ENCODE data around the gene DLX4. TPM values are rescaled to one million over a fixed set of nuclear protein-coding genes. Genes with fewer than 3 reads are reported as not detected.

The DLX4 gene
- total and polyA plus RNA-seq, 7 donors, result 0.34 TPM; not detected in 6

GRCh38 chr17:50020841-50021599 lies 52.0 kb downstream of the DLX4 start:
- intact Hi-C loops (cut with DNase I), result loop anchor here (10.0 kb wide), 1 partner anchor 284 kb away; no protein-coding TSS in a partner anchor
- no peak for DNase-seq
- Histone ChIP-seq H3K9me3 (no peaks in the 10 kb centered on the region), H3K36me3 (no peaks in the 10 kb centered on the region), H3K4me1 (no peaks in the 10 kb centered on the region), H3K27me3 (no peaks in the 10 kb centered on the region), H3K27ac (no peak overlapping the region), H3K4me3 (no peak overlapping the region)
- 60 to 68% methylated on average over 13 of the region's 13 CpGs for WGBS, 2 donors
- no peak for TF ChIP-seq EP300 (IDR thresholded peaks at IDR 0.05)
- TF ChIP-seq CTCF (IDR thresholded peaks at IDR 0.05), result no peak
- TF ChIP-seq POLR2A (IDR thresholded peaks at IDR 0.05), result no peak
- no peak for TF ChIP-seq POLR2AphosphoS5 (IDR thresholded peaks at IDR 0.05)

- DNase-seq, result no peak
- Histone ChIP-seq H3K4me1 (peaks cover 0 to 5% (median 1%) of the 10 kb centered on the region in 4 donors), H3K27ac (no peak overlapping the region), H3K9me3 (no peaks in the 10 kb centered on the region), H3K4me3 (no peak overlapping the region), H3K36me3 (no peaks in the 10 kb centered on the region), H3K27me3 (no peaks in the 10 kb centered on the region)
- intact Hi-C loops (cut with DNase I), result loop anchor here (10.0 kb wide), 1 partner anchor 283 kb away; no protein-coding TSS in a partner anchor
- 95% methylated on average over 6 of the region's 6 CpGs for WGBS, 2 donors
- no peak for TF ChIP-seq EP300 (IDR thresholded peaks at IDR 0.05)
- TF ChIP-seq CTCF (IDR thresholded peaks at IDR 0.05), result no peak
- TF ChIP-seq POLR2A (IDR thresholded peaks at IDR 0.05), result no peak
- no peak for TF ChIP-seq POLR2AphosphoS5 (IDR thresholded peaks at IDR 0.05)
These were observed 52.8 kb downstream of the DLX4 start for GRCh38 chr17:50021681-50022370.

GRCh38 chr17:50022463-50023130 lies 53.6 kb downstream of the DLX4 start:
- 58 to 65% methylated on average over 6 of the region's 6 CpGs for WGBS, 2 donors
- H3K27ac ChIP-seq, result no peak overlapping the region
- peaks cover 0 to 12% (median 9%) of the 10 kb centered on the region in 4 donors for H3K4me1 ChIP-seq
- no peak for TF ChIP-seq CTCF (IDR thresholded peaks at IDR 0.05)
- TF ChIP-seq EP300 (IDR thresholded peaks at IDR 0.05), result no peak
- no peak for TF ChIP-seq POLR2A (IDR thresholded peaks at IDR 0.05)
- no peak for TF ChIP-seq POLR2AphosphoS5 (IDR thresholded peaks at IDR 0.05)
- H3K27me3 ChIP-seq, result no peaks in the 10 kb centered on the region
- no peak overlapping the region for H3K4me3 ChIP-seq
- H3K36me3 ChIP-seq, result no peaks in the 10 kb centered on the region
- intact Hi-C loops (cut with DNase I), result loop anchor here (10.0 kb wide), 1 partner anchor 282 kb away; no protein-coding TSS in a partner anchor
- H3K9me3 ChIP-seq, result no peaks in the 10 kb centered on the region
- DNase-seq, result no peak

GRCh38 chr17:50023520-50023919 lies 54.5 kb downstream of the DLX4 start:
- 68 to 70% methylated on average over 8 of the region's 8 CpGs for WGBS, 2 donors
- Histone ChIP-seq H3K4me3 (no peak overlapping the region), H3K4me1 (peaks cover 0 to 21% (median 18%) of the 10 kb centered on the region in 4 donors), H3K27ac (no peak overlapping the region), H3K27me3 (no peaks in the 10 kb centered on the region), H3K36me3 (no peaks in the 10 kb centered on the region), H3K9me3 (no peaks in the 10 kb centered on the region)
- DNase-seq, result no peak
- intact Hi-C loops (cut with DNase I), result loop anchor here (10.0 kb wide), 1 partner anchor 281 kb away; no protein-coding TSS in a partner anchor
- peak in 2 of 4 donors; percentile 5 to 29 for TF ChIP-seq POLR2AphosphoS5 (IDR thresholded peaks at IDR 0.05)
- TF ChIP-seq EP300 (IDR thresholded peaks at IDR 0.05), result no peak
- TF ChIP-seq POLR2A (IDR thresholded peaks at IDR 0.05), result no peak
- TF ChIP-seq CTCF (IDR thresholded peaks at IDR 0.05), result no peak

Small RNAs within 50 kb of the gene (small RNA-seq; reads per million reads assigned to genes)
- gene RNU6-1313P, result 0 reads per million in 3 donors

Other genes starting within 250 kb of the DLX4 start
- 10 to 100 TPM; 11.1 to 34.6 (median 27.4) TPM for gene FAM117A, start 205.1 kb upstream of the DLX4 start, total RNA-seq
- gene FAM117A, start 205.1 kb upstream of the DLX4 start, polyA plus RNA-seq, result 10 to 100 TPM in 1 of 3 donors, 1 to 10 TPM in 2; 3.5 to 15.6 (median 9.6) TPM
- gene KAT7, start 180.5 kb upstream of the DLX4 start, total RNA-seq, result 10 to 100 TPM; 23.8 to 34.9 (median 32.0) TPM
- 10 to 100 TPM in 1 of 3 donors, 1 to 10 TPM in 2; 6.2 to 14.3 (median 9.0) TPM for gene KAT7, start 180.5 kb upstream of the DLX4 start, polyA plus RNA-seq
- not detected for gene TAC4, start 121.1 kb upstream of the DLX4 start, total RNA-seq
- 1 to 10 TPM in 1 of 3 donors, not detected in 2; 3.6 TPM for gene TAC4, start 121.1 kb upstream of the DLX4 start, polyA plus RNA-seq
- under 1 TPM in 1 of 4 donors, not detected in 3; 0.27 TPM for gene DLX3, start 26.0 kb downstream of the DLX4 start, total RNA-seq
- under 1 TPM in 1 of 3 donors, not detected in 2; 0.07 TPM for gene DLX3, start 26.0 kb downstream of the DLX4 start, polyA plus RNA-seq
- gene ITGA3, start 86.9 kb downstream of the DLX4 start, total RNA-seq, result 10 to 100 TPM; 19.9 to 54.0 (median 39.5) TPM
- gene ITGA3, start 86.9 kb downstream of the DLX4 start, polyA plus RNA-seq, result 10 to 100 TPM; 15.6 to 85.1 (median 17.1) TPM
- gene PDK2, start 126.2 kb downstream of the DLX4 start, total RNA-seq, result 10 to 100 TPM; 40.3 to 82.8 (median 45.7) TPM
- gene PDK2, start 126.2 kb downstream of the DLX4 start, polyA plus RNA-seq, result 10 to 100 TPM; 23.1 to 56.5 (median 43.9) TPM
- 1 to 10 TPM in 1 of 4 donors, under 1 TPM in 3; 0.16 to 2.5 (median 0.63) TPM for gene SAMD14, start 161.0 kb downstream of the DLX4 start, total RNA-seq
- 1 to 10 TPM in 2 of 3 donors, under 1 TPM in 1; 0.92 to 1.3 (median 1.2) TPM for gene SAMD14, start 161.0 kb downstream of the DLX4 start, polyA plus RNA-seq
- gene PPP1R9B, start 181.5 kb downstream of the DLX4 start, total RNA-seq, result 10 to 100 TPM; 15.3 to 18.8 (median 16.8) TPM
- gene PPP1R9B, start 181.5 kb downstream of the DLX4 start, polyA plus RNA-seq, result 10 to 100 TPM in 2 of 3 donors, 1 to 10 TPM in 1; 9.0 to 38.7 (median 10.9) TPM
- 10 to 100 TPM; 27.3 to 80.1 (median 56.1) TPM for gene SGCA, start 196.8 kb downstream of the DLX4 start, total RNA-seq
- 1 to 10 TPM; 2.5 to 7.2 (median 4.6) TPM for gene SGCA, start 196.8 kb downstream of the DLX4 start, polyA plus RNA-seq
- 100 to 1,000 TPM in 1 of 4 donors, 10 to 100 TPM in 3; 43.6 to 459 (median 71.4) TPM for gene COL1A1, start 232.4 kb downstream of the DLX4 start, total RNA-seq
- 10 to 100 TPM in 2 of 3 donors, 1 to 10 TPM in 1; 7.8 to 96.7 (median 10.2) TPM for gene COL1A1, start 232.4 kb downstream of the DLX4 start, polyA plus RNA-seq